ENCODE data around the gene TST. TPM values are rescaled to one million over a fixed set of nuclear protein-coding genes. Genes with fewer than 3 reads are reported as not detected.

Gene TST
- total RNA-seq, 1 donor from 2014 or later = 20.5 TPM

GRCh38 chr22:37025500-37026070 is 6.3 kb upstream of the TST start:
- H3K4me3 Mint-ChIP-seq (ENCODE audit: unreplicated experiment) = no peak overlapping the region
- H3K4me1 Mint-ChIP-seq (ENCODE audit: unreplicated experiment) = peaks cover 14% of the 10 kb centered on the region
- no peaks in the 10 kb centered on the region for H3K27me3 Mint-ChIP-seq (ENCODE audit: unreplicated experiment)
- H3K27ac Mint-ChIP-seq (ENCODE audit: unreplicated experiment) = no peak overlapping the region
- no peak for TF ChIP-seq CTCF (IDR thresholded peaks at IDR 0.05)
- no peaks in the 10 kb centered on the region for H3K9me3 Mint-ChIP-seq (ENCODE audit: unreplicated experiment)
- no peak for DNase-seq (ENCODE audit: extremely low spot score, unreplicated experiment)
- peaks cover 13% of the 10 kb centered on the region for H3K36me3 Mint-ChIP-seq (ENCODE audit: unreplicated experiment)

GRCh38 chr22:37024339-37025157 is 5.3 kb upstream of the TST start:
- Mint-ChIP-seq H3K4me3 (ENCODE audit: unreplicated experiment) (no peak overlapping the region), H3K36me3 (ENCODE audit: unreplicated experiment) (peaks cover 12% of the 10 kb centered on the region), H3K27ac (ENCODE audit: unreplicated experiment) (no peak overlapping the region), H3K9me3 (ENCODE audit: unreplicated experiment) (no peaks in the 10 kb centered on the region), H3K27me3 (ENCODE audit: unreplicated experiment) (no peaks in the 10 kb centered on the region), H3K4me1 (ENCODE audit: unreplicated experiment) (peaks cover 20% of the 10 kb centered on the region)
- DNase-seq (ENCODE audit: extremely low spot score, unreplicated experiment) = no peak
- no peak for TF ChIP-seq CTCF (IDR thresholded peaks at IDR 0.05)

- H3K36me3 Mint-ChIP-seq (ENCODE audit: unreplicated experiment) = peaks cover 12% of the 10 kb centered on the region
- H3K9me3 Mint-ChIP-seq (ENCODE audit: unreplicated experiment) = no peaks in the 10 kb centered on the region
- H3K27me3 Mint-ChIP-seq (ENCODE audit: unreplicated experiment) = no peaks in the 10 kb centered on the region
- peaks cover 20% of the 10 kb centered on the region for H3K4me1 Mint-ChIP-seq (ENCODE audit: unreplicated experiment)
- H3K4me3 Mint-ChIP-seq (ENCODE audit: unreplicated experiment) = no peak overlapping the region
- no peak for TF ChIP-seq CTCF (IDR thresholded peaks at IDR 0.05)
- no peak overlapping the region for H3K27ac Mint-ChIP-seq (ENCODE audit: unreplicated experiment)
- no peak for DNase-seq (ENCODE audit: extremely low spot score, unreplicated experiment)
These were observed 4.6 kb upstream of the TST start for GRCh38 chr22:37023743-37024338.

GRCh38 chr22:37022483-37023337 is 3.5 kb upstream of the TST start:
- Mint-ChIP-seq H3K27ac (ENCODE audit: unreplicated experiment) (no peak overlapping the region), H3K9me3 (ENCODE audit: unreplicated experiment) (no peaks in the 10 kb centered on the region), H3K4me1 (ENCODE audit: unreplicated experiment) (peaks cover 25% of the 10 kb centered on the region), H3K4me3 (ENCODE audit: unreplicated experiment) (no peak overlapping the region), H3K36me3 (ENCODE audit: unreplicated experiment) (peaks cover 12% of the 10 kb centered on the region), H3K27me3 (ENCODE audit: unreplicated experiment) (no peaks in the 10 kb centered on the region)
- no peak for TF ChIP-seq CTCF (IDR thresholded peaks at IDR 0.05)
- no peak for DNase-seq (ENCODE audit: extremely low spot score, unreplicated experiment)

All from osteocyte (in vitro differentiated cells).